ENCODE measurements around the gene PSAP.
A peak's percentile ranks its signal among the peaks of the same experiment; 100 is the strongest.

PSAP gene

DNA sequence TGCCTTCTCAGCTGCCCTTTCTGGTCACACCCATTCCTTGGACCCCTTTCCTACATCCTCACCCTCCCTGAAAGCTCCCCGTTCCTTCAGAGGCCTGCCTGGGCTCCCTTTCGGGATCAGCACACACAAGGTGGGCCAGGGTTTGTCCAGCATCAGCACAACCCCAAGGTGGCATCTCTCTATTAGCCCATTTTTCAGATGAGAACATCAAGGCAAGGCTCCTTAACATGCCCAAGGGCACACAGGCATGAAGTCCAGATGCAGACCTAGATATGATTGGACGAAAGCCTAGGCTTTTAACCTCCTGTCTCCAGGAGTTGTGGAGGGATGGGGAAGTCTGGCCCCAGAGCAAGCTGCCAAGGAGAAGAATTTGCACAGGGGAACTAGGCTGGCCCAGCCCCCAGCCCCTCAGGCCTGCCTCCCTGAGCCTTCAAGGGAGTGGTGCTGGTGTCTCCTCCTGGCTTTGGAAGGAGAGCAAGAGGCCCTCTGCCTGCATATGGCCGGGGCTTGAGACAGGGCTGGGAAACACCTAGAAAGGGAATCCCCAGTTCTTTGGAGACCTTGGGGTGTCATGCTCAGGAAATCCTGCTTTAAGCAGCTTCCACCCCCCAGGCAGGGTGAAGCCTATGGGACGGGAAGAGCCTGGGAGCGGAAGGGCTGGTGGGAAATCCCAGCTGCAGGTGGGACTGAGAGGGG lies 68.7 kb downstream of the PSAP start:
- no peak for DNase-seq

GRCh38 chr10:71780719-71781118 lies 70.3 kb downstream of the PSAP start:
- no peak for DNase-seq

DNA sequence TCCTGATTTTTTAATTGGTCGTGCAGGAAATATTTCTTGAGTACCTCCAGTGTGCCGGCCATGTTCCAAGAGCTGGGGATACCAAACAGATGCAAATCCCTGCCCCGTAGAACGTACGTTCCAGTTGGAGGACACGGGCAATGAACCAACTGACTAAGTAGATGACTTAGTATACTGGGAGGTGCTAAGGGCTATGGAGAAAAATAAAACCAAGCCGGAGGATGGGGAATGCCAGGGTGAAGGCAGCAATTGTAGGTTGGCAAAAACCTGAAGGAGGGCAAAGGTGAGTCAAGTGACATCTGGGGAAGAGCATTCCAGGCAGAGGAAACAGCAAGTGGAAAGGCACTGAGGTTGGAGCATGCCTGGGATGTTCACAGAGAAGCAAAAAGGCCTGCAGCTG lies 70.9 kb downstream of the PSAP start:
- DNase-seq = no peak

DNA sequence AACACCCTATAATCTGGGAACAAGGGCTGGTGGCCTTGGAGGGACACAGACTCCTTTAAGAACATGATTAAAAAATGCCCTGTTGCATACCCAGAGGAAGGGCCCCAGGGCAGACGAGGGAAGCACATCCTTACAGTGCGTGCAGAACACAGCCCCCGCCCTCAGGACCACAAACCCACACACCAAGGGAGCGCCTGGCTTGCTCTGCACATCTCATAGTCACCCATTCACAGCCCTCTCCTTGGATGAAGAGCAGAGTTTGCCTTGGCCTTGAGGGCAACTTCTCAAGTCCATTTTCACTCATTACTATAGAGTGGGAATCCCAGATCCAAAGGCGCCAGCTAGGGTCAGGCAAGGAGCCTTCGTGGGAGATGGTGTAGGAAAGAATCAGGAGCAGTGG lies 71.4 kb downstream of the PSAP start:
- no peak for DNase-seq

DNA sequence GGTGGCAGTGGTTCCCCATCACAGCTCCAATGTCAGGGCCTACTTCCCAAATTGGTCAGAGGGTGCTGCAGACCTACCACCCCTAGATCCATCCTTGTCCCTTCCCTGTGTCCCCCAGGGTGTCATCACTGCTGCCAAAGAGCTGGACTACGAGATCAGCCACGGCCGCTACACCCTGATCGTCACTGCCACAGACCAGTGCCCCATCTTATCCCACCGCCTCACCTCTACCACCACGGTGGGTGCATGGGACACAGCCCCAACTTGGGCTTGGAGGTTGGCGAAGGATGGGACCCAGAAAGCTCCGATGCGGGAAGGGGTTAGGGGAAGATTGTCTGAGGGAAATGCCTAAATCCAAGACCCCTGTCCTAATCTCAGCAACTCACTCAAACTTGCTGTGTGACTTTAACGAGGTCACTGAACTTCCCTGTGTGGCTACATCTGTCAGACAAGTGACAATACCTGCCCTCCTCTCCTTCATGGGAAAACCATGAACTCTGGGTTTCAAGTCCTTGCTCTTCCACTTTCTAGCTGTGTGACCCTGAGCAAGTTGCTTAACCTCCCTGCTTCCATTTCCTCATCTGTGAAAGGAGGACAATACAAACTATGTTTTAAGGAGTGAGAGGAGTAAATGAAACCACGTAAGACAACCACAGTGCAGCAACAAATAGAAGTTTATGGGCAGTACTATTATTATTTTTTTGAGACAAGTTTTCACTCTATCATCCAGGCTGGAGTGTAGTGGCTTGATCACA lies 72.8 kb downstream of the PSAP start:
- no peak for DNase-seq

- DNase-seq = no peak
Observed at GRCh38 chr10:71777213-71777985, 73.7 kb downstream of the PSAP start.

DNA sequence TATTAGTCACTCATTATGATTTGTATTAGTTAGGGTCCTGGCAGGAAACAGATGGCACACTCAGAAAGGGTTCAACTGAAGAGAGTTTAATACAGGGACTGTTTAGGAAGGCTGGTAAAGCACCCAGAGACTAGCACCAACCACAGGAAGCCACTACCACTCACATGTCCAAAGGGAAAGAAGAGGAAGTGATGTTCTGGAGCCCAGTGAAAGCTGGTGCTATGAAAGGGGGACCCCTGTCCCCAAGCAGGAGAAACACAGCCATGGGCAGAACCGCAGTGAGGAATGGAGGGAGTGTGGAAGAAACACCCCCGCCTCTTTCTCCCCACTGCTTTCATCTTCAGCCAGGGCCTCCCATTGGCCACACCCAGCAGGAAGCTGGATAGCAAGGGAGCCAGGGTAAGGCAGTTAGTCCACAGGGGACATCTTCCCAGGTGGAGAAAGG lies 74.5 kb downstream of the PSAP start:
- no peak for DNase-seq

GRCh38 chr10:71774916-71775702 lies 75.9 kb downstream of the PSAP start:
- DNase-seq = no peak

DNA sequence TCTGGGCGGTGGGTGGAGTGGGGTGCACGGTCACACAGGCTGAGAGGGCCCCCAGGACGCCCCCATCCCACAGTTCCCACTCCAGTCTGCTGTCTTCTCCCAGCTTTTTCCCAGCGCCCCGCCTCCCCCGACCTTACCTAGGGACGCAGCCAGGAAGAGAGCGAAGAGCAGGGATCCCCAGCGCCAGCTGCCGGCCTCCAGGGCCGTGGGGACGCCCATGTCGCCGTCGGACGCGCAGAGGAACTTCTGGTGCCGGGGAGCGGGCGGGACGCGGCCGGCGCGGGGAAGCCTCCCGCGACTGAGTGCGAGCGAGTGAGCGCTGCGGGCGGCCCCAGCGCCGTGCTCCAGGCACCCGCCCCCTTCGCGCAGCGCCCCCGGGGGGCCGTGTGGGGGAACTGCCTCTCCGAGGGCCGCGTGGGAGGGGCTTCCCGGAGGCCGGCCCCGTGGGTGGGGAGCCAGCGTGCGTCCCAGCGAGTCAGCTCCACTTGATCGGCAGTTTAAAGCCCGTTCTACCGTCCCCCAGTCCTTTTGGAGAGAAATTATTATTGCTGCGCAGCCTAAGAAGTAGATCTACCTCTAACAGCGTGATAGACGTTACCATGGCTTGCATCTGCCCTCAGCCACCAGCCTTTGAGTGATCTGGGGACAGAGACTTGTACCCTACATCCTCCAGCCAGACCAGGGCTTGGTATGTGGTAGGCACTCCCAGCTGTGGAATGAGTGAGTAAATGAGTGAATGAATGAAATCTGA lies 77.7 kb downstream of the PSAP start, which contains the start of gene VSIR:
Gene VSIR, minus strand, starts transcription at position 300 of the 751 bp plus-strand sequence. Its CDS starts 81 bp downstream, at position 219.
- peak; percentile 94 for DNase-seq

GRCh38 chr10:71772832-71773220 lies 78.2 kb downstream of the PSAP start:
- no peak for DNase-seq

- no peak for DNase-seq
Observed at GRCh38 chr10:71771821-71772617, 79.0 kb downstream of the PSAP start.

DNA sequence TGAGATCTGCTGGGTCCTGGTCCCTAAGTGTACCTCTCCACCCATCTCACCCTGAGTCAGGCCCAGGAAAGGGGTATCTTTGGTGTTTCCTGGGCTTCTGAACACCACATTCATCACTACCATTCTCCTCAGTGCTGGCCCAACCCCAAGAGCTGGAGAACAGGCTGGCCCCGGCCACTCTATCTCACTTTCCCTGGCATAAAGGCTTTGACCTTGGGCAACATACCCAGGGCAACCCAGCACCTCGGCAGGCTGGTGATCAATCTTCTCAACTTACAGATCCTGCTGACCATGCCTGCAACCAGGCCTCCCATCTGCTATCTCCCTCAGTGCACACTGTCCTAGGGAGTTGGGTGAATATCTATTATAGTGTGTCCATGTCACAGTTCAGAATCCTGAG lies 79.8 kb downstream of the PSAP start:
- DNase-seq = no peak

DNA sequence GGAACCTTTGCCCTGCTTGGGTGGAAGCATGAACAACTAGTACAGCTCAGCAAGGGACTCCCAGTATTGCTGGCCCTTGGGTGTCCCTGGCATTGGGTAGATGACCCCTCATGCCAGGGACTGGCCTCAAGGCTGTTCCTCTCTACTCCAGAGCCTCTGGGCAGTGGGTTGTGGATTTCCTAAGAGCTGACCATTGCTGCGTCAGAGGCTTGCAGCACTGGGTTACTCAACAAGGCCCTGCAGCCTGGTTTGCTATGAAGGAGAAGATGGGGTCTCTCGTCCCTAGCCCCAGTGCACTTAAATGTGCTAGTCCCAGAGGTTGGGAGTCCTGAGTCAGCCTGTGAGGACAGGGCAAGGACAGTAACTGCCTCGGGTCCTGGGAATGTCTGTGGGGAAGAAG lies 80.3 kb downstream of the PSAP start:
- no peak for DNase-seq

- DNase-seq = no peak
Observed at GRCh38 chr10:71770255-71770654, 80.8 kb downstream of the PSAP start.

DNA sequence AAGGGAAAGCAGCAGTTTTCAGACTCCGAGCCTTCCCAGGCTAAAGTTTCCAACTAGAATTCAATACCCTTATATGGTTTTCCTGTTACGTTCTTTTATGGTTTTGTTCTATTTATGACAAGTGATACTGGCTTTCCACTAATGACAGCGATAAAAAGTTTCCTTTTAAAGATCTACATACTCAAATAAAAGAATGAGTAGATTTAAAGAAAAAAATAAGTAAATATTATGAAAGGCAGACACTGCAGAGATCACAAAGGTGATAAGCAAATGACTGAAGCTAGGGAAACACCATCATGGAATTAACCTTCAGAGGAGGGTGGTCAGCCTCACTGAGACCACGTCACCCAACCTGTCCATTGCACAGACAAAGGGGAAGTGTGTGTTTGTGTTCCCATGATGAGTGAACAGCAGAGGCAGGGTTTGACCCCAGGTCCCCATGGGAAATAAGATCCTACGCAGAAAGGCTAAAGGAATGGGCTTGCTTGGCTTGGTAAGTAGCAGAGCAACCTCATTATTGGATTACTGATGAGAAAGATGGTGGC lies 81.7 kb downstream of the PSAP start:
- DNase-seq = no peak

- no peak for DNase-seq
Observed at GRCh38 chr10:71767420-71768035, 83.5 kb downstream of the PSAP start.

DNA sequence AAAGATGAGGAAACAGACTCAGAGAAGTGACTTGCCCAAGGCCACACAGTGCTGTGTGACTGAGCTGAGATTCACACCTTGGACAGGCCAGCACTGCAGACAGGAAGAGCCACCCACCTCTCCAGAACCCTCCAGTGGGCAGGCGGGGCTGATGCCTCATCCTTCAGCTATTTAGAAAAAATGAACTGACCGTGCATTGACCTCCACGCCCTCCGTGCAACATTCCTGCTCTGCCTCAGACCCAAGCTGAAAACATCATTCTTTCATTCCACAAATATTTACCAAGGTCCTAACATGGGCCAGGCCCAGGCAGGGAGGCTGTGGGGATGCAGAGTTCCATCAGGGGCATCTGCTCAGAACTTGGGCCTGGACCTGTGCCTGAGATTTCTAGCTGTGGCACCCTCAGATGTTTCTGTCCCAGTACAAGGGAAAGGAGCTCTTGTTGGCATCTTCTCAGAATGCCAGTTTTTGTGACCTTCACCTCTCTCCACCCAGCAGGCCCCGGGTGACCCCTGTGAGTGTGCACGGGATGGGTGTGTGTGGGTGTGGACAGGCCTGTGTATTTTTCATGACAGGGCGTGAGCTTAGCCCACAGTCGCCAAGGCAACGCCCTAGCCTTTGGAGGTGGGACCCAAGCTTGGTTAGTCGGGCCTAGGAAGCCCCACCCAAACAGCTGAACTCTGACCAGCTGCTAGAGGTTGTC lies 84.2 kb downstream of the PSAP start:
- no peak for DNase-seq
